Measurements from ENCODE around the gene ABAT. TPM values are rescaled to one million over a fixed set of nuclear protein-coding genes. Genes with fewer than 3 reads are reported as not detected.

ABAT gene
- total RNA-seq, 6 experiments from 2014 or later = 160 to 378 (median 305) TPM

- DNase-seq (peak in 2 of 3 donors; percentile 24 to 55), ATAC-seq (peak; percentile 4 to 60 (median 37))
- no peaks in the 10 kb centered on the region for H3K27me3 ChIP-seq
- peaks cover 0 to 23% (median 8%) of the 10 kb centered on the region in 4 donors for H3K4me1 ChIP-seq
- TF ChIP-seq CTCF (IDR thresholded peaks at IDR 0.05) = no peak
- TF ChIP-seq POLR2A (IDR thresholded peaks at IDR 0.05) = no peak
- intact Hi-C loops (cut with DNase I) = loop anchor here in 1 of 2 donors (10.0 kb wide), 1 partner anchor 55 kb away; the partner anchor contains the start of gene ABAT
- WGBS (ENCODE audit: insufficient coverage, low coverage, low lambda C conversion rate, missing lambda C conversion rate) = 44% methylated on average over 5 of the region's 8 CpGs
- peak overlapping the region; percentile 45 to 94 (median 81) for H3K27ac ChIP-seq
- no peaks in the 10 kb centered on the region for H3K9me3 ChIP-seq
- H3K36me3 ChIP-seq = no peaks in the 10 kb centered on the region
- H3K4me3 ChIP-seq = no peak overlapping the region
Measured at GRCh38 chr16:8729779-8730334, 55.4 kb downstream of the ABAT start.

- DNase-seq (peak; percentile 85 to 92 (median 91)), ATAC-seq (peak; percentile 90 to 94 (median 94))
- Histone ChIP-seq H3K27ac (peak overlapping the region; percentile 45 to 94 (median 81)), H3K36me3 (no peaks in the 10 kb centered on the region), H3K9me3 (no peaks in the 10 kb centered on the region), H3K4me3 (no peak overlapping the region), H3K27me3 (no peaks in the 10 kb centered on the region), H3K4me1 (peaks cover 0 to 23% (median 8%) of the 10 kb centered on the region in 4 donors)
- intact Hi-C loops (cut with DNase I) = no loop called here
- TF ChIP-seq CTCF (IDR thresholded peaks at IDR 0.05) = no peak
- TF ChIP-seq POLR2A (IDR thresholded peaks at IDR 0.05) = no peak
- WGBS (ENCODE audit: insufficient coverage, low coverage, low lambda C conversion rate, missing lambda C conversion rate) = 7% methylated on average over 5 of the region's 8 CpGs
Measured at GRCh38 chr16:8730335-8730915, 56.0 kb downstream of the ABAT start.

- Histone ChIP-seq H3K27ac (peak overlapping the region in 1 of 3 donors; percentile 2), H3K9me3 (no peaks in the 10 kb centered on the region), H3K4me3 (no peak overlapping the region), H3K27me3 (no peaks in the 10 kb centered on the region), H3K36me3 (no peaks in the 10 kb centered on the region), H3K4me1 (peaks cover 0 to 23% (median 8%) of the 10 kb centered on the region in 4 donors)
- intact Hi-C loops (cut with DNase I) = no loop called here
- ATAC-seq = no peak
- 88% methylated on average over 5 of the region's 5 CpGs for WGBS (ENCODE audit: insufficient coverage, low coverage, low lambda C conversion rate, missing lambda C conversion rate)
- TF ChIP-seq CTCF (IDR thresholded peaks at IDR 0.05) (no peak), POLR2A (IDR thresholded peaks at IDR 0.05) (no peak)
- no peak for DNase-seq
Measured at GRCh38 chr16:8733849-8734540, 59.6 kb downstream of the ABAT start.

- TF ChIP-seq CTCF (IDR thresholded peaks at IDR 0.05) (no peak), POLR2A (IDR thresholded peaks at IDR 0.05) (no peak)
- no peaks in the 10 kb centered on the region for H3K36me3 ChIP-seq
- H3K9me3 ChIP-seq = no peaks in the 10 kb centered on the region
- no peak for DNase-seq
- intact Hi-C loops (cut with DNase I) = no loop called here
- no peaks in the 10 kb centered on the region for H3K27me3 ChIP-seq
- peaks cover 0 to 24% (median 3%) of the 10 kb centered on the region in 4 donors for H3K4me1 ChIP-seq
- H3K4me3 ChIP-seq = no peak overlapping the region
- no peak overlapping the region for H3K27ac ChIP-seq
- no peak for ATAC-seq
- WGBS (ENCODE audit: insufficient coverage, low coverage, low lambda C conversion rate, missing lambda C conversion rate) = no CpG with 5 or more reads among the region's 5 CpGs
Measured at GRCh38 chr16:8735574-8735973, 61.2 kb downstream of the ABAT start.

Measured in right lobe of liver (tissue), 6 donors.